Measurements from ENCODE around the gene DLST.

DNA sequence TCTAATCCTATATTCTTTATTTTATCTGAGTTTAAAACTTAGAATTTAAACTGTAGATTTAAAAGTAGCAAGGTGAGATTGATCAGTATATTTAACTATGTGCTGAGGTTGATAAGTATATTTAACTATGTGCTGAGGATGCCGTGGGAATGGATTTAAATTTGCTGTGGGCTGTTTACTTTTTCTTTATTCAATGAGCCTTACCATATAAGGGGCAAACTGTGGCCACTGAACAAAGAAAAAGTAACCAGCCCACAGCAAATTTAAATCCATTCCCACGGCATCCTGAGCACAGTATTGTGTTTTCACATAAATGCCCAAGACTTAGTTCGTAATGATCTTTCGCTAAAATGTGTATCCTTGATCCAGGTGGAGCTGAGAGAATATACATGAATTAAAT lies 48.9 kb upstream of the DLST start:
- TF ChIP-seq, protein P1, sequence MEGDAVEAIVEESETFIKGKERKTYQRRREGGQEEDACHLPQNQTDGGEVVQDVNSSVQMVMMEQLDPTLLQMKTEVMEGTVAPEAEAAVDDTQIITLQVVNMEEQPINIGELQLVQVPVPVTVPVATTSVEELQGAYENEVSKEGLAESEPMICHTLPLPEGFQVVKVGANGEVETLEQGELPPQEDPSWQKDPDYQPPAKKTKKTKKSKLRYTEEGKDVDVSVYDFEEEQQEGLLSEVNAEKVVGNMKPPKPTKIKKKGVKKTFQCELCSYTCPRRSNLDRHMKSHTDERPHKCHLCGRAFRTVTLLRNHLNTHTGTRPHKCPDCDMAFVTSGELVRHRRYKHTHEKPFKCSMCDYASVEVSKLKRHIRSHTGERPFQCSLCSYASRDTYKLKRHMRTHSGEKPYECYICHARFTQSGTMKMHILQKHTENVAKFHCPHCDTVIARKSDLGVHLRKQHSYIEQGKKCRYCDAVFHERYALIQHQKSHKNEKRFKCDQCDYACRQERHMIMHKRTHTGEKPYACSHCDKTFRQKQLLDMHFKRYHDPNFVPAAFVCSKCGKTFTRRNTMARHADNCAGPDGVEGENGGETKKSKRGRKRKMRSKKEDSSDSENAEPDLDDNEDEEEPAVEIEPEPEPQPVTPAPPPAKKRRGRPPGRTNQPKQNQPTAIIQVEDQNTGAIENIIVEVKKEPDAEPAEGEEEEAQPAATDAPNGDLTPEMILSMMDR (IDR thresholded peaks at IDR 0.05; ENCODE audit: low read depth, low read length), result no peak
- no peak for TF ChIP-seq POLR2A (IDR thresholded peaks at IDR 0.05; ENCODE audit: extremely low read depth, insufficient read length)
- no peak for TF ChIP-seq MYC (IDR thresholded peaks at IDR 0.05; ENCODE audit: low read depth, low read length)
- TF ChIP-seq, protein P2, sequence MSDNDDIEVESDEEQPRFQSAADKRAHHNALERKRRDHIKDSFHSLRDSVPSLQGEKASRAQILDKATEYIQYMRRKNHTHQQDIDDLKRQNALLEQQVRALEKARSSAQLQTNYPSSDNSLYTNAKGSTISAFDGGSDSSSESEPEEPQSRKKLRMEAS (IDR thresholded peaks at IDR 0.05; ENCODE audit: low read depth, low read length), result no peak

All from NB4 (cell line).